ENCODE results near the gene ELOB. TPM values are rescaled to one million over a fixed set of nuclear protein-coding genes. Genes with fewer than 3 reads are reported as not detected.

ELOB gene
- total RNA-seq, 2 experiments from 2014 or later: 165 to 175 TPM

- intact Hi-C loops (cut with micrococcal nuclease): no loop called here
- H3K4me1 Mint-ChIP-seq (ENCODE audit: low read depth): peaks cover 7% of the 10 kb centered on the region
- DNase-seq: peak; percentile 44
- no peak overlapping the region for H3K27ac Mint-ChIP-seq
- H3K9me3 Mint-ChIP-seq: no peaks in the 10 kb centered on the region
- ChIA-PET POLR2A (interaction anchor here (0.6 kb wide), 1 partner anchor 82 kb away, joined by 3 read pairs; no protein-coding TSS in a partner anchor), CTCF (interaction anchor here (0.8 to 1.6 kb wide), 4 partner anchors 11 to 250 kb away, joined by 3 to 4 read pairs (median 4); no protein-coding TSS in a partner anchor)
- H3K4me3 Mint-ChIP-seq: peak overlapping the region; percentile 81
- no peaks in the 10 kb centered on the region for H3K36me3 Mint-ChIP-seq
- peaks cover 9% of the 10 kb centered on the region for H3K27me3 Mint-ChIP-seq
Observed at GRCh38 chr16:2785101-2785991, 8.3 kb upstream of the ELOB start.

GRCh38 chr16:2784358-2785100 is 7.4 kb upstream of the ELOB start:
- peaks cover 6% of the 10 kb centered on the region for H3K27me3 Mint-ChIP-seq
- H3K4me3 Mint-ChIP-seq: peak overlapping the region; percentile 81
- no peak for DNase-seq
- H3K4me1 Mint-ChIP-seq (ENCODE audit: low read depth): peaks cover 7% of the 10 kb centered on the region
- H3K9me3 Mint-ChIP-seq: no peaks in the 10 kb centered on the region
- POLR2A ChIA-PET: no interaction called here
- intact Hi-C loops (cut with micrococcal nuclease): no loop called here
- H3K36me3 Mint-ChIP-seq: no peaks in the 10 kb centered on the region
- CTCF ChIA-PET: interaction anchor here (0.8 to 1.6 kb wide), 5 partner anchors 11 to 251 kb away, joined by 3 to 4 read pairs (median 4); no protein-coding TSS in a partner anchor
- H3K27ac Mint-ChIP-seq: no peak overlapping the region

DNA sequence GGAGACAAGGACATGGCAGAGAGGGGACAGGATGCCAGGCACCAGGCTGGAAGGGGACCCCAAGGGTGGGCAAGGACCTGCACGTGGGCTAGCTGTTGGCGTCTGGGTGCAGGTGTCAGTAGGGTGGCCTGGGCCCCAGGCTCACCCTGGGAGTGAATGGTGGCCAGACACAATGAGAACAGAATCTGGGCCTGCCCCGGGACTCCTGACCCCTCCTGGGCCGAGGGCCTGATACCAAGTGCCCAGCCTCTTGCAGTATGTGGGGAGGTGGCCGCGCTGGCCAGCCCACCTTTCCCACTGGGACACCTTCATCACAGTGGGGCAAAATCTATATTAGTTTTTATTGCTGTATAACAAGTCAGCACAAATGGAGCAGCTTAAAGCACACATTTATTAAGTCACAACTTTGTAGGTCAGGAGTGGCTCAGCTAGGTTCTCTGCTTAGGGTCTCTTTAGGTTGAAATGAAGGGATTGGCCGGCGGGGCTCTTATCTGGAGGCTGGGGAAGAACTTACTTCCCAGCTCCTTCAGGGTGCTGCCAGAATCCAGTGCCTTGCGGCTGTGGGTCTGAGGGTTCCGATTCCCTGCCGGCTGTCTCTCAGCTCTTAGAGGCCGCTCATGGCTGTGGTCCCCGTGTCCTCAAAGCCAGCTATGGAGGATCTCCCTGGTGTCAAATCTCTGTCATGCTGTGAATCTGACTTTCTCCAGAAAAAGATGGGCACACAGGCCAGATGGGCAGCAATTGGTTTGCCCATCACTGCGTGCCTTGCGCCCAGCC is 6.7 kb upstream of the ELOB start:
- ChIA-PET POLR2A (no interaction called here), CTCF (interaction anchor here (1.0 to 1.6 kb wide), 3 partner anchors 10 to 55 kb away, joined by 3 to 4 read pairs (median 4); no protein-coding TSS in a partner anchor)
- intact Hi-C loops (cut with micrococcal nuclease): no loop called here
- H3K27me3 Mint-ChIP-seq: peaks cover 5% of the 10 kb centered on the region
- H3K36me3 Mint-ChIP-seq: no peaks in the 10 kb centered on the region
- H3K9me3 Mint-ChIP-seq: no peaks in the 10 kb centered on the region
- DNase-seq: no peak
- H3K4me3 Mint-ChIP-seq: no peak overlapping the region
- peaks cover 8% of the 10 kb centered on the region for H3K4me1 Mint-ChIP-seq (ENCODE audit: low read depth)
- H3K27ac Mint-ChIP-seq: no peak overlapping the region

DNA sequence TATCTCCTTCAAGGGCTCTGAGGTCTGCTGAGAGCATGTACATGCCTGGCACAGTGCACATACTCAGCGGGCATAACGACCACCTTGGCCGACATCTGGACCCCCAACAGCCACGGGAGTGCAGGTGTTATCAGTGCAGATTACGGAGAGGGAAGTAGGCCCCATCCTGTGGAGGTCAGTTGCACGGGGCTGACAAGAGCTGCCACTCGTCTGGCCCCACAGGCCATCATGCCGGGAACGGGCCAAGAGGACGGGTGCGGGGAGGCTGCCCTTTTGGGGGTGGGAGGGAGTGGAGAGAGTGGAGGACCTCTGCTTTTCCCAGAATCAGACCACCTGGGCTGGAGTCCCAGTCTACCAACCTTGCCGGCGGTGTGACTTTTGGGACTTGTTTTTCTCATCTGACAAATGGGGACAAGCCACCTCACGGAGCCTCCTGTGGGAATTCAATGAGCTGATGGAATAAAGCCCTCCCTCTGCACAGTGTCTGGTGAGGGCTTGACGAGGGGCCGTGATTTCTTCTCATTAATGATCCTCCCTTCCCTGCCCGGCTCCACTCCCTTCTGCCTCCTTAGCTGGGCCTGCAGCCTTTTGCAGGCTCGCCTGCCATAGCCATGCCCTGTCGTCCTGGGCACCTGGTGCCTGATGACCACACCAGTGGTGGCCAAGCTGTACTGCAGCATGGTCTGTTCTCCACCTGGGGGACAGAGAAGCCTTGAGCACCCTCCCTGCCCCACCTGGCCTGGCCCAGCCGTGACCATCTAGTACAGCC is 5.7 kb upstream of the ELOB start:
- intact Hi-C loops (cut with micrococcal nuclease): no loop called here
- DNase-seq: no peak
- CTCF ChIA-PET: no interaction called here

DNA sequence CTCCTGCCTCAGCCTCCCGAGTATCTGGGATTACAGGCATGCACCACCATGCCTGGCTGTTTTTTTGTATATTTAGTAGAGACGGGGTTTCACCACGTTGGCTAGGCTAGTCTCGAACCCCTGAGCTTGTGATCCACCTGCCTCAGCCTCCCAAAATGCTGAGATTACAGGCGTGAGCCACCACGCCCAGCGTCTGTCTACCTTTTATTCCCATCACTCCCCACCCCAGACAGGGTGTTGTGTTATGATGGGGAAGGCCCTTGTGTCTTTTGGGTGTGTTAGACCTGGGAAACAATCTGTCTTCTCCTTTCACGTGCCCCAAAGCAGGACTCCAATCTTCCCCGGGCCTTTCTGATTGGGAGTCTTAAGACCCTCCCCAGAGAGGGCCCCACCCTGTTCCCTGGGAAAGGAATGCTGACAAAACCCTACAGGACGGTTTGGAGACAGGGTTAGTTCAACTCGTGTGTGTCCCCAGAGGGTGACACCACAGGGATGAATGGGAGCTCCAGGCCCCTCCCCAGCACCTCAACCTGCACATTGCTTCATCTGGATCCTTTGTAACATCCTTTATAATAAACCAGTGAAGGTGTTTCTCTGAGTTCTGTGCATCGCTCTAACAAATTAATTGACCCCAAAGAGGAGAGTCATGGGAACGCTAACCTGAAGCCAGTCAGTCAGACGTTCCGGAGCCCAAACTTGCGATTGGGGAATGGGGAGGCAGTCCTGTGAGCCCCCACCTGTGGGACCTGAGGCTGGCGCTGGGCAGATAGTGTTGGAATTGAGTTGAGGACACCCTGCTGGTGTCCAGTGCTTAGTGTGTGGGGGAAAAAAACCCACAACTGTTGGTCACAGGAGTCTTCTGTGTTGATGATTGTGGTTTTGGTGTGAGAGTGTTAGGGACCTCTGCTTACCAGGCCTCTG is 3.2 kb upstream of the ELOB start:
- H3K9me3 Mint-ChIP-seq: no peaks in the 10 kb centered on the region
- H3K36me3 Mint-ChIP-seq: peaks cover 5% of the 10 kb centered on the region
- ChIA-PET POLR2A (no interaction called here), CTCF (no interaction called here)
- intact Hi-C loops (cut with micrococcal nuclease): loop anchor here (5.0 kb wide), 2 partner anchors 87 to 98 kb away; partner anchors contain the start of gene KCTD5
- H3K27me3 Mint-ChIP-seq: peaks cover 2% of the 10 kb centered on the region
- H3K27ac Mint-ChIP-seq: no peak overlapping the region
- DNase-seq: peak; percentile 1
- H3K4me1 Mint-ChIP-seq (ENCODE audit: low read depth): peaks cover 26% of the 10 kb centered on the region
- no peak overlapping the region for H3K4me3 Mint-ChIP-seq

More for the DNA sequence above, 5.7 kb upstream of the ELOB start:
- Mint-ChIP-seq H3K27me3 (peaks cover 5% of the 10 kb centered on the region), H3K36me3 (peaks cover 3% of the 10 kb centered on the region), H3K4me3 (no peak overlapping the region), H3K9me3 (no peaks in the 10 kb centered on the region), H3K27ac (no peak overlapping the region), H3K4me1 (ENCODE audit: low read depth) (peaks cover 16% of the 10 kb centered on the region)
- POLR2A ChIA-PET: no interaction called here

GRCh38 chr16:2779151-2779920 is 2.3 kb upstream of the ELOB start:
- peak; percentile 7 for DNase-seq
- H3K27ac Mint-ChIP-seq: peak overlapping the region; percentile 98
- peaks cover 24% of the 10 kb centered on the region for H3K4me1 Mint-ChIP-seq (ENCODE audit: low read depth)
- H3K27me3 Mint-ChIP-seq: no peaks in the 10 kb centered on the region
- CTCF ChIA-PET: interaction anchor here (0.5 to 2.7 kb wide), 2 partner anchors 89 to 98 kb away, joined by 3 to 14 read pairs; no protein-coding TSS in a partner anchor
- POLR2A ChIA-PET: interaction anchor here (1.4 to 3.6 kb wide), 3 partner anchors 8 to 26 kb away, joined by 4 to 19 read pairs (median 6); partner anchors contain the start of genes PRSS33 and SRRM2
- H3K4me3 Mint-ChIP-seq: peak overlapping the region; percentile 96
- peaks cover 5% of the 10 kb centered on the region for H3K36me3 Mint-ChIP-seq
- H3K9me3 Mint-ChIP-seq: no peaks in the 10 kb centered on the region
- intact Hi-C loops (cut with micrococcal nuclease): loop anchor here (5.0 kb wide), 2 partner anchors 88 to 97 kb away; partner anchors contain the start of gene KCTD5

DNA sequence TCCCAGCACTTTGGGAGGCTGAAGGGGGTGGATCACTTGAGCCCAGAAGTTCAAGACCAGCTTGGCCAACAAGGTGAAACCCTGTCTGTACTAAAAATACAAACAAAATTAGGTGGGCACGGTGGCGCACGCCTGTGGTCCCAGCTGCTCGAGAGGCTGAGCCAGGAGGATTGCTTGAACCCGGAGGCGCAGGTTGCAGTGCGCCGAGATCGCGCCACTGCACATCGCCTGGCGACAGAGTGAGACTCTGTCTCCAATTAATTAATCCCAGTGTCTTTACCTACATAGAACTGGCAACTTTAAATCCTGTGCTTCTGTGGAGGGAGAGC is 1.5 kb upstream of the ELOB start:
- DNase-seq: no peak
- Mint-ChIP-seq H3K36me3 (peaks cover 5% of the 10 kb centered on the region), H3K9me3 (no peaks in the 10 kb centered on the region), H3K27me3 (no peaks in the 10 kb centered on the region), H3K27ac (peak overlapping the region; percentile 98), H3K4me1 (ENCODE audit: low read depth) (peaks cover 24% of the 10 kb centered on the region), H3K4me3 (peak overlapping the region; percentile 96)
- ChIA-PET CTCF (interaction anchor here (0.5 to 2.7 kb wide), 2 partner anchors 90 to 98 kb away, joined by 3 to 14 read pairs; no protein-coding TSS in a partner anchor), POLR2A (interaction anchor here (1.3 to 3.6 kb wide), 4 partner anchors 9 to 90 kb away, joined by 4 to 19 read pairs (median 5); partner anchors contain the start of genes PRSS33 and SRRM2)
- intact Hi-C loops (cut with micrococcal nuclease): loop anchor here (5.0 kb wide), 2 partner anchors 89 to 96 kb away; partner anchors contain the start of gene KCTD5

- Mint-ChIP-seq H3K4me1 (ENCODE audit: low read depth) (peaks cover 25% of the 10 kb centered on the region), H3K4me3 (peak overlapping the region; percentile 96), H3K36me3 (peaks cover 8% of the 10 kb centered on the region), H3K27ac (peak overlapping the region; percentile 98), H3K9me3 (no peaks in the 10 kb centered on the region), H3K27me3 (no peaks in the 10 kb centered on the region)
- CTCF ChIA-PET: interaction anchor here (0.7 to 2.7 kb wide), 2 partner anchors 90 to 141 kb away, joined by 3 to 14 read pairs; no protein-coding TSS in a partner anchor
- peak; percentile 39 for DNase-seq
- POLR2A ChIA-PET: interaction anchor here (0.6 to 3.6 kb wide), 6 partner anchors 9 to 90 kb away, joined by 4 to 19 read pairs (median 5); partner anchors contain the start of genes PRSS33 and SRRM2
- intact Hi-C loops (cut with micrococcal nuclease): loop anchor here (1.0 to 5.0 kb wide), 3 partner anchors 26 to 96 kb away; partner anchors contain the start of genes KCTD5 and SRRM2
Observed at GRCh38 chr16:2777903-2778629, 986 bp upstream of the ELOB start.

Measured in activated CD4-positive, alpha-beta memory T cell treated with anti-CD3 and anti-CD28 coated beads for 36 hours (primary cell).